Measurements from ENCODE around the gene PKD1L1. TPM values are rescaled to one million over a fixed set of nuclear protein-coding genes. Genes with fewer than 3 reads are reported as not detected.

Gene PKD1L1
- total and polyA plus RNA-seq, 3 donors from 2014 or later, result 4.0 to 4.8 (median 4.2) TPM

DNA sequence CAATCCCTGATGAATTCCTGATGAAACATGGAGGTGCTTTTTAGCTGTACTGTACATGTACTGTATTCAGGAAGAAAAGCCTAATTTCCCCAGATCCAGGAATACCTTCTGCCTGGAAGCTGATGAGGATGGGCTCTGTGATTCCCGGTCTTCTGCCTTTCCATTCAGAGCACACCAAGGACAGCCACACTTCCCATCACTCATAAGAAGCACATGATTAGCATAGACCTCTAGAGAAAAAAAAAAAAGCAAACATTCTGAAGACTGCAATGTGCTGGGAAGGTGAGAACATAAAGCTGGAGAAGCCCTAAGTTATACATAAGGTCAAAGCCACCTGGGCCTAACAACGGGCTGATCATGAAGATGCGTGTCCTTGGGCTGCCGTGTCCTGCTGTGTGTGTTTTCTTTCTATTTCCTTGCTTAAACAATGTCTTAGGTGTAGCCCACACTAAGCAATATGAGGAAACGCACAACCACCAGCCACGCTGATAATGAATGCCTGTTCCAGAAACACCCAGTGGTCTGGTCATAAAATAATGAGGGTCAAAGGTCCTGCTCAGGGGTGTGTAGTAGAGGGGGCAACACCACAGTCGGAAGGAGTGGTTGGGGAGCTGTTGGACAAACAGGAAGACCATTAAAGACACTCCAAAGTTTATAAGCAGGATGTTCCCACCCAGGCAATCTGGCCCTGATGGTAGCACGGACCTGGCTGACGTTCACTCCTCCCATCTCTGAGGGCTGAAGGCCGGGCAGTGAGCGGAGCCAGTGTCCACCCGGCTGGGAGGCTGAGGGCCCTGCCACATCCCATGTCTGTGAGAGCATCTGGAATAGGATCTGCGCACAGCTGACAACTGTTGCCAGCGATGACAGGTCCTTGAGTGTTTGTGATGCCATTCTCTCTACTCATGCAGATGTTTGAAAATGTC, 7.9 kb downstream of the PKD1L1 start:
- peak overlapping the region in 1 of 2 donors; percentile 60 for H3K27ac ChIP-seq
- intact Hi-C loops (cut with DNase I; ENCODE audit: low total_unique reads), result loop anchor here (10.0 kb wide), 1 partner anchor 164 kb away; no protein-coding TSS in a partner anchor
- WGBS, 2 donors, result 67 to 86% methylated on average over 14 of the region's 14 CpGs

DNA sequence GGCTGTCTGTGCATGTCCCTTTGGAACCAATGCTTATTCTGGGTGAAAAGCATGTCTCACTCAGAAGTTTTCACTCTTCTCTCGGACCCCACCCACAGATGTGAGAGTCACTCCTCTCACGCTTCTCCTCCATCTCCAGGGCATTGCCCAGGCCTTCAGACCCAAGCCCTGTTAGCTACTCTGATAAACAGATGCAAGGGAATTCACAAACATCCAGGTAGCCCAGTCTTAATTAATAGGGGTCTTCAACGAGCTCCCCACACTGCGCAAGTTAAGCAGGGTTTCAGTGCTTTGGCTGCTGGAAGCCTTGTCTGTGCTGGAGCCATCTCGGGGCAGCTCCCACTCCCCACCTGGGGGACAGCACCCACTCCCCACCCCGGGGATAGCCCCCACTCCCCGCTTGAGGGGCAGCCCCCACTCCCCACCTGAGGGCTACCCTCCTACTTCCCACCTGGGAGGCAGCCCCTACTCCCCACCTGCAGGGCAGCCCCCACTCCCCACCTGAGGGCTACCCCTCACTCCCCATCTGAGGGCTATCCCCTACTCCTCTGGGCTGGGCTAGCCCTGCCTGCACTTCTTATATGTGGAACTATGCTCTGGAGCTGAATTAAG, 8.7 kb downstream of the PKD1L1 start:
- Histone ChIP-seq H3K27ac (no peak overlapping the region), H3K4me3 (no peak overlapping the region), H3K9me3 (no peaks in the 10 kb centered on the region), H3K4me1 (no peaks in the 10 kb centered on the region), H3K27me3 (no peaks in the 10 kb centered on the region), H3K36me3 (ENCODE audit: low read depth, missing control alignments) (no peaks in the 10 kb centered on the region)
- TF ChIP-seq, protein P1, sequence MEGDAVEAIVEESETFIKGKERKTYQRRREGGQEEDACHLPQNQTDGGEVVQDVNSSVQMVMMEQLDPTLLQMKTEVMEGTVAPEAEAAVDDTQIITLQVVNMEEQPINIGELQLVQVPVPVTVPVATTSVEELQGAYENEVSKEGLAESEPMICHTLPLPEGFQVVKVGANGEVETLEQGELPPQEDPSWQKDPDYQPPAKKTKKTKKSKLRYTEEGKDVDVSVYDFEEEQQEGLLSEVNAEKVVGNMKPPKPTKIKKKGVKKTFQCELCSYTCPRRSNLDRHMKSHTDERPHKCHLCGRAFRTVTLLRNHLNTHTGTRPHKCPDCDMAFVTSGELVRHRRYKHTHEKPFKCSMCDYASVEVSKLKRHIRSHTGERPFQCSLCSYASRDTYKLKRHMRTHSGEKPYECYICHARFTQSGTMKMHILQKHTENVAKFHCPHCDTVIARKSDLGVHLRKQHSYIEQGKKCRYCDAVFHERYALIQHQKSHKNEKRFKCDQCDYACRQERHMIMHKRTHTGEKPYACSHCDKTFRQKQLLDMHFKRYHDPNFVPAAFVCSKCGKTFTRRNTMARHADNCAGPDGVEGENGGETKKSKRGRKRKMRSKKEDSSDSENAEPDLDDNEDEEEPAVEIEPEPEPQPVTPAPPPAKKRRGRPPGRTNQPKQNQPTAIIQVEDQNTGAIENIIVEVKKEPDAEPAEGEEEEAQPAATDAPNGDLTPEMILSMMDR (IDR thresholded peaks at IDR 0.05), result no peak
- TF ChIP-seq POLR2A (IDR thresholded peaks at IDR 0.05), result no peak
- WGBS, 2 donors, result 90 to 96% methylated on average over 5 to 7 of the region's 7 CpGs
- intact Hi-C loops (cut with DNase I; ENCODE audit: low total_unique reads), result loop anchor here (10.0 kb wide), 1 partner anchor 165 kb away; no protein-coding TSS in a partner anchor
- DNase-seq, result no peak

More for the DNA sequence above, 7.9 kb downstream of the PKD1L1 start:
- Histone ChIP-seq H3K4me3 (no peak overlapping the region), H3K27me3 (no peaks in the 10 kb centered on the region), H3K36me3 (ENCODE audit: low read depth, missing control alignments) (no peaks in the 10 kb centered on the region), H3K4me1 (no peaks in the 10 kb centered on the region), H3K9me3 (no peaks in the 10 kb centered on the region)
- DNase-seq, result no peak
- TF ChIP-seq, protein P1 (IDR thresholded peaks at IDR 0.05), result no peak
- no peak for TF ChIP-seq POLR2A (IDR thresholded peaks at IDR 0.05)

DNA sequence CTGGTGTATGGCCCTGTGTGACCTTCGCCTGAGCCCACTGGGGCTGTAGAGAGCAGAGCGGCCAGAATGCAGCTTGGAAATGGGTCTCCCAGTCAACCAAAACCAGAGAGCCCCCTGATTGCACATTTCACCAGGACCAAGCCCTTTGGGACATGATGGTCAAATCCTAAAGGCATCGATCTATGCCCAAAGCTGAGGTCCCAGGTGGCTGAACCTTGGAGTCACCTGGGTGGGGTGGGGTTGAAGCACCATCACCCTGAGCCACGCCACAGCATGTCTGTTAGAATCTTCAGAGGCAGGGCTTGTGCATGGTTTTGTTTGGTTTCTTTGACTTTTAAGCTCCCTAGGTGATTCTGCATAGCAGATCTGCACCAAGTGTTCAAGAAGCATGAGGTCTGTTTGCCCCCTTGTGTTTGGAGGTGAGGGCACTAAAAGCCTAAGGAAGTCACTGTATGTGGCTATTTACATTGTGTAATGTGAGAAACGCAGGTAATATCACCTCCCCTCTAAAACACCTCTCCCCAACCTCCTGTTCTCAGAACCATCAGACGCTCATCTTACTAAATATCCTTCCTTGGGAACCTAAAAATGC, 9.6 kb downstream of the PKD1L1 start:
- DNase-seq, result no peak
- intact Hi-C loops (cut with DNase I; ENCODE audit: low total_unique reads), result no loop called here
- H3K4me1 ChIP-seq, result no peaks in the 10 kb centered on the region

DNA sequence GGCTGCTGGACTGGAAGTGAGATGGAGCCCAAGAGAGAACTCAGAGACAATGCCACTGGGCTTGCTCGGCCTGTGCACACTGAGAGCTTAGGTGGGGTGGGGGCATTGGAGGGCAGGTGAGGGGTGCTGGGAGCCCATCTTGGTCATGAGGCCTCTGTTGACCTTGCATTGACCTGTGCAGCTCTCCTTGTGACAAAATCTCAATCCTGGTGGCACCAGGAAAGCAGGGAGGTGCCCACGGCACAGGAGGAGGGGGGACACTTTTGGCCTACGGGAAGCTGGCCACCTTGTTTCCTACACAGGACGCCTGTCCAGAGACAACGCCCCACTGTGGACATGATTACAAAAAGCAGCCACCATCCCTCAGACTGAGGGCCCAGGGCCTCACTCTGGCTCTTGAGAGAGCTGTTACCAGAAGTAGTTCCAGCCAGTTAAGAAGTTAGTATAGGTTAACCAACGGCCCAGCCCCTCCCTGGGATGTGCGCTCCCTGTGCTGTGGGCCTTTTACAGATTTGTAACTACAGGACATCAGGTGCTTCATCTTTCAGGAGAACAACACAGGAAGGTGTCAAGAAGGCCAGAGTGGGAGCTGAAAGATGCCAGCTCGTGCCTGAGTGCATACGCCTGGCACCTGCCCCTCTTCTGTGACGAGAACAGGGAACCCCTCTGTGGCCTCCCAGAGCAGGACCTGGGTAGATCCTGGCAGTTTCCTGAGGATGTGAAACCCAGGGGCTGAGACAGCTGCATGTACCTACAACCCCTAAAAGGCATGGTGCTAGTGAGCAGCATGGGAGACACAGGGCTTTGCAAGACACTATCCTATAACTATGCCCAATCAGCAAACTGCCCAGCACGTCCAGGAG, 10.3 kb downstream of the PKD1L1 start:
- WGBS, 2 donors, result 85 to 93% methylated on average over 8 to 11 of the region's 11 CpGs

More for the DNA sequence above, 9.6 kb downstream of the PKD1L1 start:
- H3K27me3 ChIP-seq, result no peaks in the 10 kb centered on the region
- WGBS, 2 donors, result 90 to 91% methylated on average over 6 of the region's 6 CpGs
- no peak overlapping the region for H3K27ac ChIP-seq
- no peaks in the 10 kb centered on the region for H3K36me3 ChIP-seq (ENCODE audit: low read depth, missing control alignments)
- H3K4me3 ChIP-seq, result no peak overlapping the region
- no peaks in the 10 kb centered on the region for H3K9me3 ChIP-seq
- TF ChIP-seq, protein P1 (IDR thresholded peaks at IDR 0.05), result no peak
- no peak for TF ChIP-seq POLR2A (IDR thresholded peaks at IDR 0.05)

More for the DNA sequence above, 10.3 kb downstream of the PKD1L1 start:
- Histone ChIP-seq H3K36me3 (ENCODE audit: low read depth, missing control alignments) (no peaks in the 10 kb centered on the region), H3K27ac (no peak overlapping the region), H3K4me3 (no peak overlapping the region), H3K27me3 (no peaks in the 10 kb centered on the region), H3K4me1 (peaks cover 3% of the 10 kb centered on the region), H3K9me3 (no peaks in the 10 kb centered on the region)
- TF ChIP-seq, protein P1 (IDR thresholded peaks at IDR 0.05), result no peak
- no peak for TF ChIP-seq POLR2A (IDR thresholded peaks at IDR 0.05)
- no peak for DNase-seq
- intact Hi-C loops (cut with DNase I; ENCODE audit: low total_unique reads), result no loop called here
